Keratinocyte (primary cell): ENCODE data around the gene BTN2A1. TPM values are rescaled to one million over a fixed set of nuclear protein-coding genes. Genes with fewer than 3 reads are reported as not detected.

Experiments used
- DNase-seq: peaks from one replicate; pipeline ENCODE4 v3.0.0-alpha.2; 2011; ENCODE audit warnings: low read depth, missing footprints, low spot score
- FAIRE-seq: peaks from 2 replicates; lab custom pipeline; 2011; peaks lifted over from hg19 to GRCh38; lab: Jason Lieb, UNC
- H2AFZ ChIP-seq: 2 replicates; pipeline ENCODE4 v1.6.0; 2012; ENCODE audit warnings: low read length, control low read depth, inconsistent platforms; ENCODE audit not compliant: control insufficient read depth
- H3K27ac ChIP-seq: 2 replicates; pipeline ENCODE4 v1.5.1; 2011; ENCODE audit warnings: low read length; ENCODE audit not compliant: control insufficient read depth, insufficient read depth
- H3K27me3 ChIP-seq: 3 replicates; pipeline ENCODE4 v1.6.0; 2011; ENCODE audit warnings: low read length; ENCODE audit not compliant: control insufficient read depth, insufficient read depth; ENCODE audit errors: extremely low read depth
- H3K36me3 ChIP-seq, 2 experiments: 2 replicates in 1 of 2; 3 replicates in 1 of 2; pipeline ENCODE4 v1.5.1; 2011; ENCODE audit warnings: low read length in 2 of 2, mild to moderate bottlenecking in 1 of 2; ENCODE audit not compliant: control insufficient read depth in 2 of 2, insufficient read depth in 2 of 2; ENCODE audit errors: extremely low read depth in 1 of 2
- H3K4me1 ChIP-seq: 3 replicates; pipeline ENCODE4 v1.5.1; 2011; ENCODE audit warnings: low read length; ENCODE audit not compliant: control insufficient read depth, insufficient read depth; ENCODE audit errors: extremely low read depth
- H3K4me2 ChIP-seq: 3 replicates; pipeline ENCODE4 v1.6.0; 2011; ENCODE audit warnings: low read depth, low read length; ENCODE audit not compliant: control insufficient read depth, insufficient read depth; ENCODE audit errors: extremely low read depth
- H3K4me3 ChIP-seq, 3 experiments: fragments of 200-600 bp in 1 of 3; sonication (generic) in 1 of 3; 2 replicates in 2 of 3; 3 replicates in 1 of 3; pipeline ENCODE4 v1.5.1; 2011 to 2016; ENCODE audit warnings: low read length in 3 of 3, mild to moderate bottlenecking in 3 of 3, control low read depth in 2 of 3, inconsistent platforms in 1 of 3, low read depth in 1 of 3, mixed read lengths in 1 of 3, mixed run types in 1 of 3, moderate library complexity in 1 of 3; ENCODE audit not compliant: control insufficient read depth in 2 of 3, insufficient read depth in 2 of 3; ENCODE audit errors: extremely low read depth in 1 of 3
- H3K79me2 ChIP-seq: 2 replicates; pipeline ENCODE4 v1.6.0; 2012; ENCODE audit warnings: low read length; ENCODE audit not compliant: control insufficient read depth, insufficient read depth
- H3K9ac ChIP-seq: 3 replicates; pipeline ENCODE4 v1.6.0; 2011; ENCODE audit warnings: low read length; ENCODE audit not compliant: control insufficient read depth, insufficient read depth; ENCODE audit errors: extremely low read depth
- H3K9me1 ChIP-seq: 3 replicates; pipeline ENCODE4 v1.6.0; 2011; ENCODE audit warnings: low read length; ENCODE audit not compliant: control insufficient read depth, insufficient read depth; ENCODE audit errors: extremely low read depth
- H3K9me3 ChIP-seq: 2 replicates; pipeline ENCODE4 v1.5.1; 2012; ENCODE audit warnings: low read depth, low read length; ENCODE audit not compliant: control insufficient read depth
- H4K20me1 ChIP-seq: 3 replicates; pipeline ENCODE4 v1.6.0; 2011; ENCODE audit warnings: low read length; ENCODE audit not compliant: control insufficient read depth, insufficient read depth; ENCODE audit errors: extremely low read depth
- EZH2 ChIP-seq: IDR thresholded peaks from one replicate; pipeline ENCODE4 v1.6.1; 2012; ENCODE audit warnings: inconsistent platforms, mild to moderate bottlenecking, low read length, moderate library complexity
- dilution Hi-C: fragments of 300-500 bp; cut with MboI; formaldehyde crosslinking; loops from one replicate; pipeline ENCODE4 v1.7.0; 2020; ENCODE audit warnings: low sequenced_read_pairs; ENCODE audit not compliant: extremely low pct_ligation_motif_present
- polyA plus RNA-seq, 5 experiments: library from polyadenylated mRNA; depleted of rRNA in 3 of 5; stranded (reverse) in 3 of 5; stranded (forward) in 1 of 5; unstranded in 1 of 5; fragments of >200 nt; gene quantifications; 1 replicate in 1 of 5; 2 replicates in 3 of 5; 3 replicates in 1 of 5; pipeline versions ENCODE4 v1.2.1 to v1.2.3, GENCODE V29; 2011 to 2012; ENCODE audit warnings: missing spikeins in 2 of 5, low read depth in 1 of 5, low replicate concordance in 1 of 5
- TF ChIP-seq, protein P1 (sequence below), 3 experiments: IDR thresholded peaks in 1 of 3; conservative IDR thresholded peaks in 1 of 3; optimal IDR thresholded peaks in 1 of 3; 2 replicates in 2 of 3; 3 replicates in 1 of 3; pipeline versions ENCODE3 to v1.5.1; 2011; ENCODE audit warnings: low read length in 3 of 3, mild to moderate bottlenecking in 3 of 3, moderate library complexity in 2 of 3, control low read depth in 1 of 3, inconsistent platforms in 1 of 3; ENCODE audit not compliant: insufficient read depth in 2 of 3; ENCODE audit errors: extremely low read depth in 1 of 3

Gene BTN2A1
- polyA plus RNA-seq, 1 donor (not counting 4 experiments of a cell fraction or from before 2014, with no cell fraction given) = 13.9 TPM

DNA sequence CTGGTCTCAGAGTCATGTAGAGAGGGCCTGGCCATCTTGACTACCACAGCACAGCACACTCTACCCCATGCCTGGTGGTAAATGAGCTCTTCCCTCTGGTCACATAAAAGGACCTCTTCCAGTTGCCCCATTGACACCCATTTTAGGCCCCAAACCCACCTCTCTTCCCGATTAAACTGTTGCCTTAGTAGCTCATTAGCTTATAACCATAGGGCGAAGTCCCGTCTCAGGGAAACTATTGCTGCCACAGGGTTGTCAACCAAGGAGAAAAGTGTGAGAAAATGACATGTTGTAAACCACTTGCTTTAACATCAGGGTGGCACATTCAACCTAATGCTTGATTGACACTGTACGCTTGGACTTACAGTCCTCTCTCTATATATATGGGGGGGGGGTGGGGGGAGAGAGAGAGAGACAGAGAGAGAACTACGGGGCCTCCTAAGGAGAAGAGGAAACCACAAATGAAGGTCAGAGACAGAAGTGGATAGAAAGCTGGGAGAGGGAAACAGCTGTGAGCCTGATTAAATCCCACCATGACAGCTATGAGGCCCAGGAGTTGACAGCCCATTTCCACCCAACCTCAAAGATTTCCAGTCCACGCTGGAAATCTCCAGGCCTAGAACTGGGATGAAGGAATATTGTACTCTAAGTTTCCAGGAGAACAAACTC lies 27.5 kb downstream of the BTN2A1 start:
- Histone ChIP-seq H3K27ac (no peak overlapping the region), H3K79me2 (no peaks in the 10 kb centered on the region), H2AFZ (no peak overlapping the region), H3K9me3 (no peaks in the 10 kb centered on the region), H3K9me1 (no peaks in the 10 kb centered on the region), H3K4me2 (no peak overlapping the region), H3K4me3 (no peak overlapping the region), H3K27me3 (no peaks in the 10 kb centered on the region), H3K4me1 (no peaks in the 10 kb centered on the region), H3K9ac (no peak overlapping the region), H3K36me3 (no peaks in the 10 kb centered on the region), H4K20me1 (no peaks in the 10 kb centered on the region)
- dilution Hi-C loops = no loop called here
- FAIRE-seq (no peak), DNase-seq (no peak)
- no peak for TF ChIP-seq EZH2
- TF ChIP-seq, protein P1, sequence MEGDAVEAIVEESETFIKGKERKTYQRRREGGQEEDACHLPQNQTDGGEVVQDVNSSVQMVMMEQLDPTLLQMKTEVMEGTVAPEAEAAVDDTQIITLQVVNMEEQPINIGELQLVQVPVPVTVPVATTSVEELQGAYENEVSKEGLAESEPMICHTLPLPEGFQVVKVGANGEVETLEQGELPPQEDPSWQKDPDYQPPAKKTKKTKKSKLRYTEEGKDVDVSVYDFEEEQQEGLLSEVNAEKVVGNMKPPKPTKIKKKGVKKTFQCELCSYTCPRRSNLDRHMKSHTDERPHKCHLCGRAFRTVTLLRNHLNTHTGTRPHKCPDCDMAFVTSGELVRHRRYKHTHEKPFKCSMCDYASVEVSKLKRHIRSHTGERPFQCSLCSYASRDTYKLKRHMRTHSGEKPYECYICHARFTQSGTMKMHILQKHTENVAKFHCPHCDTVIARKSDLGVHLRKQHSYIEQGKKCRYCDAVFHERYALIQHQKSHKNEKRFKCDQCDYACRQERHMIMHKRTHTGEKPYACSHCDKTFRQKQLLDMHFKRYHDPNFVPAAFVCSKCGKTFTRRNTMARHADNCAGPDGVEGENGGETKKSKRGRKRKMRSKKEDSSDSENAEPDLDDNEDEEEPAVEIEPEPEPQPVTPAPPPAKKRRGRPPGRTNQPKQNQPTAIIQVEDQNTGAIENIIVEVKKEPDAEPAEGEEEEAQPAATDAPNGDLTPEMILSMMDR (optimal IDR thresholded peaks at IDR 0.05 in 1 of 3, IDR thresholded peaks at IDR 0.05 in 1 of 3, conservative IDR thresholded peaks at IDR 0.05 in 1 of 3; ENCODE audit: extremely low read depth in 1 of 3, insufficient read depth in 2 of 3, low read length in 3 of 3) = no peak

DNA sequence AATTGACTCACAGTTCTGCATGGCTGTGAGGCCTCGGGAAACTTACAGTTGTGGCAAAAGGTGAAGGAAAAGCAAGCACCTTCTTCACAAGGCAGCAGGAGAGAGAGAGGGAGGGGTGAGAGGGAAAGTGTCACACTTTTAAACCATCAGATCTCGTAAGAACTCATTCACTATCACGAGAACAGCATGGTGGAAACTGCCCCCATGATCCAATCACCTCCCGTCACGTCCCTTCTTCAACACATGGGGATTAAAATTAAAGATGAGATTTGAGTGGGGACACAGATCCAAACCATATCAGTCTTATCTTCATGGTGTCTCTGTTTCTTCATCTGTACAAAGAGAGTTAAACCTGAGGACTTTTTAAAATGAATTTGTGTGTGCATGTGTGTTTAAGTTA lies 28.6 kb downstream of the BTN2A1 start:
- TF ChIP-seq, protein P1 (optimal IDR thresholded peaks at IDR 0.05 in 1 of 3, IDR thresholded peaks at IDR 0.05 in 1 of 3, conservative IDR thresholded peaks at IDR 0.05 in 1 of 3; ENCODE audit: extremely low read depth in 1 of 3, insufficient read depth in 2 of 3, low read length in 3 of 3) = no peak
- no peak for TF ChIP-seq EZH2
- Histone ChIP-seq H3K9me1 (no peaks in the 10 kb centered on the region), H2AFZ (no peak overlapping the region), H3K36me3 (no peaks in the 10 kb centered on the region), H3K4me3 (no peak overlapping the region), H3K27me3 (no peaks in the 10 kb centered on the region), H3K4me1 (no peaks in the 10 kb centered on the region), H3K27ac (no peak overlapping the region), H3K9me3 (no peaks in the 10 kb centered on the region), H3K79me2 (no peaks in the 10 kb centered on the region), H4K20me1 (no peaks in the 10 kb centered on the region), H3K9ac (no peak overlapping the region), H3K4me2 (no peak overlapping the region)
- dilution Hi-C loops = no loop called here
- FAIRE-seq (no peak), DNase-seq (no peak)
